COLO668 (cell line): Measurements from ENCODE around the gene NTN4.
A peak's percentile ranks its signal among the peaks of the same experiment; 100 is the strongest.
"Not testable (repeated sequence)": the region's sequence is repeated elsewhere in the genome, so short reads cannot be mapped to it uniquely, and the experiment has no call there.

Experiments
- DNase-seq: peaks from one replicate; lab custom pipeline; 2025; ENCODE audit not compliant: unreplicated experiment; lab: John Stamatoyannopoulos, UW

Gene NTN4

GRCh38 chr12:95715177-95715576, 75.4 kb downstream of the NTN4 start:
- no peak for DNase-seq

GRCh38 chr12:95712269-95712668, 78.3 kb downstream of the NTN4 start:
- no peak for DNase-seq

- no peak for DNase-seq
Observed at GRCh38 chr12:95710386-95710785, 80.2 kb downstream of the NTN4 start.

GRCh38 chr12:95709152-95709551, 81.4 kb downstream of the NTN4 start:
- no peak for DNase-seq

GRCh38 chr12:95705143-95705542, 85.4 kb downstream of the NTN4 start:
- no peak for DNase-seq

GRCh38 chr12:95703986-95704385, 86.6 kb downstream of the NTN4 start:
- no peak for DNase-seq

- DNase-seq = no peak
Observed at GRCh38 chr12:95701722-95702418, 88.7 kb downstream of the NTN4 start.

GRCh38 chr12:95701275-95701674, 89.3 kb downstream of the NTN4 start:
- no peak for DNase-seq

- DNase-seq = no peak
Observed at GRCh38 chr12:95700316-95700785, 90.2 kb downstream of the NTN4 start.

GRCh38 chr12:95699579-95699978, 91.0 kb downstream of the NTN4 start:
- no peak for DNase-seq

- no peak for DNase-seq
Observed at GRCh38 chr12:95694136-95694535, 96.4 kb downstream of the NTN4 start.

- DNase-seq = no peak
Observed at GRCh38 chr12:95693689-95694088, 96.9 kb downstream of the NTN4 start.

GRCh38 chr12:95690861-95691635, 99.5 kb downstream of the NTN4 start:
- no peak for DNase-seq

- no peak for DNase-seq
Observed at GRCh38 chr12:95687937-95688336, 102.6 kb downstream of the NTN4 start.

- DNase-seq = no peak
Observed at GRCh38 chr12:95683418-95683817, 107.1 kb downstream of the NTN4 start.

GRCh38 chr12:95681210-95681765, 109.3 kb downstream of the NTN4 start:
- DNase-seq = no peak

GRCh38 chr12:95678684-95679083, 111.9 kb downstream of the NTN4 start:
- DNase-seq = no peak

GRCh38 chr12:95677782-95678181, 112.8 kb downstream of the NTN4 start:
- DNase-seq = not testable (repeated sequence)

- peak; percentile 87 for DNase-seq
Observed at GRCh38 chr12:95674631-95675030, 115.9 kb downstream of the NTN4 start.

GRCh38 chr12:95674163-95674562, 116.4 kb downstream of the NTN4 start:
- no peak for DNase-seq

- DNase-seq = no peak
Observed at GRCh38 chr12:95673576-95673975, 117.0 kb downstream of the NTN4 start.

GRCh38 chr12:95672166-95672565, 118.4 kb downstream of the NTN4 start:
- no peak for DNase-seq
